K562 (cell line): ENCODE measurements around the gene IRF1. TPM values are rescaled to one million over a fixed set of nuclear protein-coding genes. Genes with fewer than 3 reads are reported as not detected.

Source experiments
- CBX1 ChIP-seq: sonication (generic); IDR thresholded peaks from 2 replicates; pipeline ENCODE4 v1.6.1; 2016; ENCODE audit warnings: antibody characterized with exemption, low read depth, mild to moderate bottlenecking
- CC2D1A ChIP-seq: fragments of 450-650 bp; IDR thresholded peaks from 2 replicates; pipeline ENCODE4 v1.6.1; 2017; ENCODE audit warnings: mild to moderate bottlenecking
- ELF4 ChIP-seq: fragments of 450-650 bp; formaldehyde crosslinking; IDR thresholded peaks from 2 replicates; pipeline ENCODE4 v1.4.0; 2022; ENCODE audit warnings: missing genetic modification characterization
- MEF2A ChIP-seq: IDR thresholded peaks from 2 replicates; pipeline ENCODE4 v1.6.1; 2011; ENCODE audit warnings: low read depth, mild to moderate bottlenecking, low read length, moderate library complexity; ENCODE audit not compliant: control insufficient read depth
- POLR2H ChIP-seq: IDR thresholded peaks from 2 replicates; pipeline ENCODE4 v1.6.1; 2016; ENCODE audit warnings: missing genetic modification characterization, low read depth, mild to moderate bottlenecking, control low read depth, missing compliant biosample characterization, moderate library complexity
- POLR3G ChIP-seq: IDR thresholded peaks from 2 replicates; pipeline ENCODE4 v1.6.1; 2011; ENCODE audit not compliant: insufficient read length, insufficient replicate concordance; ENCODE audit errors: extremely low read depth
- RNF219 ChIP-seq: fragments of 250-450 bp; sonication (Bioruptor Pico); IDR thresholded peaks from 2 replicates; pipeline ENCODE4 v1.5.0; 2022; ENCODE audit warnings: mild to moderate bottlenecking
- TRIM25 ChIP-seq: fragments of 450-650 bp; IDR thresholded peaks from 2 replicates; pipeline ENCODE4 v1.7.0; 2016; ENCODE audit warnings: borderline replicate concordance
- U2AF1 ChIP-seq: fragments of 200-400 bp; formaldehyde crosslinking; optimal IDR thresholded peaks from 2 replicates; pipeline ENCODE3; 2017; ENCODE audit warnings: mild to moderate bottlenecking, low read depth, low read length, moderate library complexity
- ZBTB11 ChIP-seq, 3 experiments: fragments of 200-800 bp in 1 of 3; fragments of 250-450 bp in 1 of 3; fragments of 450-650 bp in 1 of 3; sonication (Bioruptor Pico) in 1 of 3; sonication (Bioruptor generic) in 1 of 3; formaldehyde crosslinking in 1 of 3; IDR thresholded peaks; 2 replicates each; pipeline versions ENCODE4 v1.6.1 to v1.8.0; 2016 to 2022; ENCODE audit warnings: mild to moderate bottlenecking in 2 of 3, missing genetic modification characterization in 2 of 3, missing compliant biosample characterization in 1 of 3, moderate library complexity in 1 of 3
- polyA plus RNA-seq, 8 experiments: library from polyadenylated mRNA; depleted of rRNA in 4 of 8; stranded (reverse) in 5 of 8; unstranded in 3 of 8; fragments of >200 nt; fragmentation: Nextera tagmentation in 2 of 8; fragmentation: Illumina TruSeq in 1 of 8; extraction: Ambion mirVana in 2 of 8; extraction: Trizol in 1 of 8; gene quantifications; 2 replicates each; pipeline versions ENCODE4 v1.2.1 to v1.2.3, GENCODE V29; 2011 to 2014; ENCODE audit warnings: inconsistent platforms in 1 of 8, missing spikeins in 1 of 8
- total RNA-seq, 7 experiments: library from RNA; depleted of rRNA in 6 of 7; stranded (reverse); fragments of >200 nt in 6 of 7; fragmentation: Illumina TruSeq in 2 of 7; extraction: Trizol in 2 of 7; gene quantifications; 2 replicates each; pipeline versions ENCODE4 v1.2.1 to v1.2.3, GENCODE V29; 2011 to 2021; ENCODE audit warnings: low replicate concordance in 1 of 7

The IRF1 gene
- total and polyA plus RNA-seq, 9 of the 15 experiments (the other 6 are each of a cell fraction or from before 2014, with no cell fraction given), result 1.1 to 12.3 (median 5.9) TPM

DNA sequence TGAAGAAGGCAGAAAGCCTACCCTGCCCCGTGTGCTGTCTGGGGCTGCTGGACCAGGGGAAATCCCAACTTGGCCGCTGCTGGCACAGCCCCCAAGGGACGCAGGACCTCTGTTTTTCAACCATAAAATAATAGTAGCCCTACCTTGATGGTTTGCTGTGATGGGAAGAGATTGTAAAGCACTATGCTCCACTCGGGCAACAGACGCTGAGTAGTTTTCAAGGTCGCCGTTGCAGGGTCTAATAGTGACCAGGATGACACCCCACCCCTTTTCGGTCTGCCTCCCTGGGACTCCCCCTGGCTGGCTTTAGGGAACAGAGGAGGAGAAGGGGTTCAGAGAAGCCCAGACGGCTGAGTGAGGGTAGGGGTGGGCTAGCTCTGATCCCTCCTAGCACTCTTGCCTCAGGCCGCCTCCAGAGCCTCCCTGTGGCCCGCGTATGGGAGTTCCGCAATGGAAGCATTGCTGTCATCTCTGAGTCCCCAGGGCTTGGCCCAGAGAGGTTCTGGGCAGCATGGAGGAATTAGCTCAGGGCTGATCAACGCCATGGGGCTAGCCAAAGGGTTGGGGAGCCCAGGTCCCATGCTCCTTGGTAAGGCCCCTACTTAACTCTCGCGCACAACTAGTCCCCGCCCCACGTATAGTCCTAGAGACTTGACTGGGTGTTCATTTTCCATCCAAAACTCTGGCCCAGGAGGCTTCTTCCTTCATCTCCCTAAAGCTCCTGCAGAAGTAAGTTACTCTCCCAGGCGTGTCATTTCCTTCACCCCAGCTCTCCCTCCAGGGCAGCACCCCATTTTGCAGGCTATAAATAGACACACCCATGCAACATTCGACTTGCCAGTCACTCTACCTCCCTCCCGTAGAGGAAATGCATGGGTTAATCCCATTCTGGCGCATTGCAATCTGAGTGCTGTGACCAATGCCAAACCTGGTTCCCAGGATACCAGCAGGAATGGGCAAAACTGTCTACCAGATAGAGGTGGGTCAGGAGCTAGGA is 1.1 kb upstream of the IRF1 start (continued):
- TF ChIP-seq ZBTB11 (CRISPR knock-in tag; IDR thresholded peaks at IDR 0.05) (no peak), CC2D1A (no peak), POLR3G (no peak), TRIM25 (no peak), U2AF1 (no peak), CBX1 (no peak), POLR2H (no peak), MEF2A (peak; percentile 71), RNF219 (CRISPR knock-in tag) (no peak), ELF4 (CRISPR knock-in tag) (0 out of 2 replicates have a peak, but pooled peaks have one; percentile 0)
